Measurements from ENCODE around the gene DNMT3L.

The DNMT3L gene

GRCh38 chr21:44286716-44287632 is 25.3 kb upstream of the DNMT3L start:
- H3K79me2 ChIP-seq (ENCODE audit: insufficient read depth, low read length) = no peaks in the 10 kb centered on the region
- H3K9me2 ChIP-seq (replicated peaks; ENCODE audit: insufficient read depth, low read length) = no peaks in the 10 kb centered on the region
- H3K36me3 ChIP-seq (ENCODE audit: low read length) = no peaks in the 10 kb centered on the region
- H3K9me3 ChIP-seq (ENCODE audit: insufficient read depth, low read length) = no peaks in the 10 kb centered on the region
- no peaks in the 10 kb centered on the region for H4K20me1 ChIP-seq (ENCODE audit: low read depth, low read length)
- H3K4me3 ChIP-seq (ENCODE audit: insufficient read depth, low read length, poor library complexity, severe bottlenecking) = no peak overlapping the region
- H3F3A ChIP-seq (ENCODE audit: insufficient read depth) = no peaks in the 10 kb centered on the region
- H3K27me3 ChIP-seq (ENCODE audit: low read length) = no peaks in the 10 kb centered on the region
- no peak overlapping the region for H3K9ac ChIP-seq (ENCODE audit: low read length)
- no peak overlapping the region for H3K27ac ChIP-seq (ENCODE audit: low read depth, low read length)
- TF ChIP-seq EZH2phosphoT487 (conservative IDR thresholded peaks at IDR 0.05; ENCODE audit: low read length) (no peak), CTCF (IDR thresholded peaks at IDR 0.05; ENCODE audit: insufficient read depth, low read length, poor library complexity, severe bottlenecking) (no peak)
- no peak overlapping the region for H3K4me2 ChIP-seq (ENCODE audit: low read depth, low read length, poor library complexity, severe bottlenecking)
- H2AFZ ChIP-seq (ENCODE audit: low read depth, low read length, severe bottlenecking) = no peak overlapping the region

- no peaks in the 10 kb centered on the region for H3K9me2 ChIP-seq (replicated peaks; ENCODE audit: insufficient read depth, low read length)
- no peaks in the 10 kb centered on the region for H3K79me2 ChIP-seq (ENCODE audit: insufficient read depth, low read length)
- TF ChIP-seq EZH2phosphoT487 (conservative IDR thresholded peaks at IDR 0.05; ENCODE audit: low read length) = no peak
- no peak for TF ChIP-seq CTCF (IDR thresholded peaks at IDR 0.05; ENCODE audit: insufficient read depth, low read length, poor library complexity, severe bottlenecking)
- no peak overlapping the region for H3K9ac ChIP-seq (ENCODE audit: low read length)
- H3K4me2 ChIP-seq (ENCODE audit: low read depth, low read length, poor library complexity, severe bottlenecking) = no peak overlapping the region
- H3K9me3 ChIP-seq (ENCODE audit: insufficient read depth, low read length) = no peaks in the 10 kb centered on the region
- H3K27ac ChIP-seq (ENCODE audit: low read depth, low read length) = no peak overlapping the region
- no peaks in the 10 kb centered on the region for H3K36me3 ChIP-seq (ENCODE audit: low read length)
- H3K27me3 ChIP-seq (ENCODE audit: low read length) = no peaks in the 10 kb centered on the region
- no peak overlapping the region for H2AFZ ChIP-seq (ENCODE audit: low read depth, low read length, severe bottlenecking)
- H4K20me1 ChIP-seq (ENCODE audit: low read depth, low read length) = no peaks in the 10 kb centered on the region
- H3K4me3 ChIP-seq (ENCODE audit: insufficient read depth, low read length, poor library complexity, severe bottlenecking) = no peak overlapping the region
- H3F3A ChIP-seq (ENCODE audit: insufficient read depth) = no peaks in the 10 kb centered on the region
Measured at GRCh38 chr21:44286086-44286715, 24.5 kb upstream of the DNMT3L start.

GRCh38 chr21:44285138-44285992 is 23.7 kb upstream of the DNMT3L start, which contains the start of gene AIRE:
TSS of gene AIRE (plus strand) at chr21:44285876. CDS start at chr21:44286007, 131 bp downstream.
- Histone ChIP-seq H3K27me3 (ENCODE audit: low read length) (no peaks in the 10 kb centered on the region), H3K9ac (ENCODE audit: low read length) (no peak within 1 kb of the TSS), H3K9me3 (ENCODE audit: insufficient read depth, low read length) (no peaks in the 10 kb centered on the region), H3K4me3 (ENCODE audit: insufficient read depth, low read length, poor library complexity, severe bottlenecking) (no peak within 1 kb of the TSS), H2AFZ (ENCODE audit: low read depth, low read length, severe bottlenecking) (no peak within 1 kb of the TSS), H3F3A (ENCODE audit: insufficient read depth) (no peaks in the 10 kb centered on the region), H3K36me3 (ENCODE audit: low read length) (no peaks in the 10 kb centered on the region), H4K20me1 (ENCODE audit: low read depth, low read length) (no peaks in the 10 kb centered on the region), H3K27ac (ENCODE audit: low read depth, low read length) (no peak within 1 kb of the TSS), H3K79me2 (ENCODE audit: insufficient read depth, low read length) (no peaks in the 10 kb centered on the region), H3K9me2 (replicated peaks; ENCODE audit: insufficient read depth, low read length) (no peaks in the 10 kb centered on the region), H3K4me2 (ENCODE audit: low read depth, low read length, poor library complexity, severe bottlenecking) (no peak within 1 kb of the TSS)
- TF ChIP-seq EZH2phosphoT487 (conservative IDR thresholded peaks at IDR 0.05; ENCODE audit: low read length) = no peak

Data from SU-DHL-6 (cell line).